ENCODE data around the gene CD99L2.
A peak's percentile ranks its signal among the peaks of the same experiment; 100 is the strongest.

Gene CD99L2, protein sequence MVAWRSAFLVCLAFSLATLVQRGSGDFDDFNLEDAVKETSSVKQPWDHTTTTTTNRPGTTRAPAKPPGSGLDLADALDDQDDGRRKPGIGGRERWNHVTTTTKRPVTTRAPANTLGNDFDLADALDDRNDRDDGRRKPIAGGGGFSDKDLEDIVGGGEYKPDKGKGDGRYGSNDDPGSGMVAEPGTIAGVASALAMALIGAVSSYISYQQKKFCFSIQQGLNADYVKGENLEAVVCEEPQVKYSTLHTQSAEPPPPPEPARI

DNA sequence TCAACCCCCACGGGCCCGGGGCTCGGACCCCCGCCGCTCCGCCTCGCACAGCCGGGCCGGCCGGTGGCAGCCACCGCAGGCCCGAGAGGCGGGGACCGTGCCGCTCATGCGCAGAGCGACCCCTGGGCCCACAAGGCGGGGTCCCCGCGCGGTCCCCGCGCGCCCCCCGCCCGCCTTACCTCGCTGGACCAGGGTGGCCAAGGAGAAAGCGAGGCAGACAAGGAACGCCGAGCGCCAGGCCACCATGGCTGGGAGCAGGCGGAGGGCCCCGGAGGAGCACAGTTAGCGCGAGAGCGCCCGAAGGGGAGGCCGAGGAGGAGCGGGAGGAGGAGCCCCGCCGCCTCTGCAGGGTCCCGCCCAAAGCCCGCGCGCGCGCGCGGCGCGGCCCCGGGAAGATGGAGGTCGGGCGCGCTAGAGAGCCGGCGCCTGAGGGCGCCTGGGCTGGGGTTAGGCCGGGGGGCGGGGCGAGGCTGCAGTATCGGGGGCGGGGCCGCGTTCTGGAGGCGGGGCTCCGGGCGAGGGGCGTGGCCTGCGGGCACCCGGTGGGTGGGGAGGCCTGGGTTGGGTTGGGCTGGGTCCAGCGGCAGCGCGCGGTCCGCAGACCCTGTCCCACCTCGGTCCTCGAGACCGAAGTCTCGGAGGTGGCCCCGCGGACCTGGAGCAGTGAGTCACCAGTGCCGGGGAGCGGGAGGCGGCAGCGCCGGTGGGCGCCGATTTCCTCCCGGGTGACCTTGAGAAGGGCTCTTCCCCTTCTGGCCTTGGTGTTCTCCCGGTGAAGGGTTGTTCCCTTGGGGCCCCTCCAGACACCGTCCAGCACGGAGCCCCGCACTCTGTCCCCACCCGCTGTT, at the start of gene CD99L2:
Gene CD99L2, minus strand, starts transcription at position 326 of the 848 bp plus-strand sequence. Its CDS starts 80 bp downstream, at position 246.
- peak; percentile 25 for DNase-seq (ENCODE audit: low read depth, low spot score)

DNA sequence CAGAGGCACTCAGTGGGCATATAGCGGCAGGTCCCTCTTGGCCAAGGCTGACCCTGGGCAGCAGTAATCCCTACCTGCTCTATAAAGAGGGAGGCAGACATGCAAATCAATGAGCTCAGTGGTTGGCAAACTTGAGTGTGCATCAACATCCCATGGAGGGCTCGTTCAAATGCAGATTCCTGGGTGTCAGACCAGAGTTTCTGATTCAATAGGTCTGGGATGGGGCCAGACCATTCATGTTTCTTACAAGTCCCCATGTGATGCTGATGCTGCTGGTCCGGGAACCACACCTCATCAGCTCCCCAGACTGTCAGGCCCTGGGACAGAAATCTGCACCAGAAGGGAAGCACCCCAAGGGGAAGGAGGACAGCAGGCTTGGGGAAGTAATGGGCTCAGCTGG, 45.8 kb upstream of the CD99L2 start:
- DNase-seq (ENCODE audit: low read depth, low spot score) = no peak

DNA sequence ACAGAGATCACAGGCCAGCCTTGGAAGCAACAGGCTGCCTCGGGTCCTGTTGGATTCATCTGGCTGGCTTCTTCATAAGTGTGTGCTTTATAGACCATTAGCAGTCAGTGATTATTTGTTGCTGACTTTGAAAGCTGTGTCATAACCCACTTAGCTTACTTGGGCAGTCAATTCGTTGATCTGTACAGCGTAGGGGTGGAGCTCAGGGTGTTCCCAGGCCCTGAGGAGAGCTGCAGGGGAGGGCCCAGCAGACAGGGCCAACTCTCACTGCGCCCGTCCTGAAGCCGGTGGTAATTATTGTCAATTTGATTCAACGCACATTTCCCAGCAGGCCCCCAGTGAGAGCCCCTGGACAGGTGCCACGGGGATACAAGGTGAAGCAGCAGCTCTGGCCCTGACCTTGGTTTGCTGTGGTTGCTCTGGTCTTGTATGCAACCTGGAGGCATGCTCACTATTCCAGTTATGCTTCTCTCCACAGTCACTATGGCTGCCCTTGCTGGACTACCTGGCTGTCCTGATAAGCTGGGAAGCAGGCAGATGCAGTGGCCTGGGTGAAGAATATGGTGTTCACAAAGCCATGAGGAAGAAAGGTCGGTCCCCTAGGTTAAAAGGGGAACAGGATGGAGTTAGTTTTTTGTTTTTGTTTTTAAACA, 44.6 kb upstream of the CD99L2 start:
- DNase-seq (ENCODE audit: low read depth, low spot score) = no peak

DNA sequence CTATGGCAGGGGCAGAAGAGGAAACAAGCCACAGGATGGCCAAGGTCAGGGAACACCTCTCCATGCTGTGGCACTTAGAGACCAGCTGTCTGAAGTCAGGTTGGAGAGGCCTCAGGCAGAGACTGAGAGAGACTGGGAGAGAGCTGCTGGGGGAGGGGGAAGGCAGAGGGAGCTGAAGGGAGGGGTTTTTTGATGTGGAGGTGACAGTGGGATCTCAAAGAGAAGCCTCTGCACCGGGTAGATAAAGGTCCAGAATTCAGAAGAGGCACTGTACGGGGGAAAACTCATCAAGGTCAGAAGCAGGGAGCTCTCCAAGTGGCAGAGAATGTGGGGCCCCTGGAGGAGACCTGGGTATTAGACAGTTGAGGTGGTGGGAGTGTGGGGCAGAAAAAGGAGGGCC, 43.1 kb upstream of the CD99L2 start:
- no peak for DNase-seq (ENCODE audit: low read depth, low spot score)

DNA sequence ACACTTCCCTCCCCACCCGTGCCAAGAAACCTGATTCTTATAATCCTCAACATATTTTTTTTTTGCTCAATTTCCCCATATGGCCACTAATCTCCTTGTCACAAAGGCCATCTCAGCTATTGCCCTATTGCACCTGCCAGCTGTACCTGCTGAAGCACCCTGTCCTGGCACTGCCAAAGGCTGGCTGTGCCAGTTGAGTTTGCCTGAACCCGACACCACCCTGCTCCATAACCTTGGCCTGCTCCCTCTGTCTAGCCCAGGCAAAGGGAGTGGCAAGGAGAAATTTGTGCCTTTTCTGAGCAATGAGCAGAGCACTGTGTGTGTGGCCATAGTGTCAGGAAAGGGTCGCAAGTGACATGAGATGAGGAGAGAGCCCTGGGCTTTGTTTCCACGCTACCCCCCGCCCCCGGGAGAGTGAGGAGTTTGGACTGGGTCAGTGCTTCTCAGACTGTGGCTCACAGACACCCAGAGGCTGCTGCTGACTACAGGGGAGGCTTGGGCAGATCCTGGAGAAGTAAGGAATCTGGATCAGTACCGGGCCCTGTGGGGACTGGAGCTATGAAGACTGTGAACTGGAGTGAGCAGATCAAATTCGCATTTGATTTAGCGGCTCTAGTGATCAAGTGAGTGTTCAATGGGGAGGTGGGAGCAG, 42.5 kb upstream of the CD99L2 start:
- DNase-seq (ENCODE audit: low read depth, low spot score) = no peak

DNA sequence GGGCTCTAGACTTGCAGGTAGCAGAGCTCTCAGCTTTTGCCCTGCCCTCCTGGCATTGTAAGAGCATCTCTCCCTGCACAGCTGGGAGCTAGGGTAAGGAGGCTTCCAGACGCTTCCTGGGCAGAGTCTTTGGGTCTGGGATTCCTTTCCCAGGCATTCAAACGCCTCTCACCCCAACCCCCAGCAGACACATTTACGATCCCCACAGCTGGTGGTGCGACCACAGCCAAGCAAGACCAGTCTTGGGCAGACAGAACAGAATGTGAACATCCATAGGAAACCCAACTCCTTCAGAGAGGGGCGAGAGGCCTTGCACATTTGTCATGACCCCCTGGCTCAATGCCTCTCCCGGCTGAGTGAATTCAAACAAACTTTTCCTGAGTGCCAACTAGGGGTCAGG, 38.1 kb upstream of the CD99L2 start:
- no peak for DNase-seq (ENCODE audit: low read depth, low spot score)

DNA sequence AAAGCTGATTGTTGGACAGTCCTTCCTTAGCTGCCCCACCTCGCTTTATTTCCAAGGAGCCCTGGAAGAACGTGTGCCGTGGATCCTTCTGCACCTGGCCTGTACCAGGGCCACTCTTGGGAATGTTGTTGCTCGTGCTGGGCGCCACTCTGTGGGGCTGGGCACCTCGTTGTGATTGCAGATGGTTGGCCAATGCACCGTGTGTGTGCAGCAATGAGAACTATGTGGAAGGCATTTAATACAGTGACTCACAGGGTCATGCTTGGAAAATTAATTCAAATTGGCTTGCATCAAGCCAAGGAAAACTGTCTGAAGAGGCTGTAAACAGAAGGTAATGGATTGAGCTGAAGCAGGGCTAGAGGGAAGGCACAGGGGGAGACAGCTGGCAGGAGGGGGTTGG, 37.0 kb upstream of the CD99L2 start:
- no peak for DNase-seq (ENCODE audit: low read depth, low spot score)

DNA sequence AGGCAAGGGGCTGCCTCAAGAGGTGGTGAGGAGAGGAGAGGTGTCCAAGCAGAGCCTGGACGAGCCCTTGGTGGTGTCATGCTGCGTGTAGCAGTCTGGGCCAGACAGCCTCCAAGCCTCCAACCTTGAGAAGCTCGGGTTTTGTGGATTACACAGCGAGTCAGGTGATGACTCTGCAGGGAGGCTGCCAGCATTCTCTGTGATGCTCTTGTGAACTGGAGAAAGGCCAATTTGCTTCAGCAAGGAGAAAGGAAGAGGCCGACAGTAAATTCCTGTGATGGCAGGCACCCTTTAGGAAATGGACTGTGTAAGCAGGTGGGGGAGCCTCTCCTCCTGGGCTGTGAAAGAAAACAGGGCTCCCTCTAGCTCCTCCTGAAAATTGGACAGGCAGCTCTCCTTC, 36.0 kb upstream of the CD99L2 start:
- no peak for DNase-seq (ENCODE audit: low read depth, low spot score)

DNA sequence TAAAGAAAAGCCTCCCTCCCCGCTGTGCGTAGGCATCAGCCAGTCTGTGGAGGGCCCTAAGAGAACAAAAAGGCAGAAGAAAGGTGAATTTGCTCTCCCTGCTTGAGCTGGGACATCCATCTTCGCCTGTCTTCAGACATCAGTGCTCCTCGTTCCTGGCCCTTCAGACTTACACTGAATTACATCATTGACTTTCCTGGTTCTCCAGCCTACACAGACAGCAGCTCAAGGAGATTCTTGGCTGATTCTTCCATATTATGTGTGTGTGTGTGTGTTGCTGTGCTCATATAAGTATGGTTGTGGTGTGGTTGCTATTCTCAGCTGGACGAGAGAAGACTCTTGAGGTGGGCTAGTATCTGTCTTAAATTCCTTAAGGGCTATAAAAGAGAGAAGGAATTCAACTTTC, 35.5 kb upstream of the CD99L2 start:
- DNase-seq (ENCODE audit: low read depth, low spot score) = no peak

DNA sequence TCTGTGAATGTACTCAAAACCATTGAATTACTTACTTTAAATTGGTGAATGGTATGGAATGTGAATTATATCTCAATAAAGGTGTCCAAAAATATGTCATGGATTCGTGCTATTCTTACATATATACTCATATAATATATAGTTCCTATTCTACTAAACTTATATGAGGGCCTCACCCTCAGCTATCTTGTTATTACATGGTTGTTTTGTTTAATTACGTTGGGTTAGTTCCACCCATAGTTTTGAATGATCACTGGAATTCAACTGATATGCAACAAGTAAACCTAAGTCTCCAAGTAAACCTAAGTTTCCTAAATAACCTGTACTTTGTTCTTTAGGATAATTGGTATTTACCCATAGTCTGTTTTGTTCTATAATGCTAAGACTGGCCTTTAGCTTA, 30.6 kb upstream of the CD99L2 start:
- DNase-seq (ENCODE audit: low read depth, low spot score) = no peak

DNA sequence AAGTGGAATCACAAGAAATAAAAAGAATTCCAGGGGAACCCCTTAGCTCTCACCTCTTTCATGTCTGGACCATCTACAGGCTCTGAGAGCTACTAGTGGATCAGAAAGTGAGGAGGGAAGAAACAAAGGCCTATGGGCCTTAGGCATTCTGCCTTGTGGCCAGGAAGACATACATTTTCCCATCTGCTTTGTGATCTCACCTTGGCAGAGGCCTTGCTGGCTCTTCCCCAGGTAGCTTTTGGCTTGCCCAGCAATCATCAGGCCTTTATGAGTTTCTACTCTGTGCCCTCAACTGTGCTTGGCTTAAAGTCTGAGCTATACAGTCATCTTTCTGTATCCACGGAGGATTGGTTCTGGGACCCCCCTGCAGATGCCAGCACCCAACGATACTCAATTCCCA, 28.3 kb upstream of the CD99L2 start:
- DNase-seq (ENCODE audit: low read depth, low spot score) = no peak

DNA sequence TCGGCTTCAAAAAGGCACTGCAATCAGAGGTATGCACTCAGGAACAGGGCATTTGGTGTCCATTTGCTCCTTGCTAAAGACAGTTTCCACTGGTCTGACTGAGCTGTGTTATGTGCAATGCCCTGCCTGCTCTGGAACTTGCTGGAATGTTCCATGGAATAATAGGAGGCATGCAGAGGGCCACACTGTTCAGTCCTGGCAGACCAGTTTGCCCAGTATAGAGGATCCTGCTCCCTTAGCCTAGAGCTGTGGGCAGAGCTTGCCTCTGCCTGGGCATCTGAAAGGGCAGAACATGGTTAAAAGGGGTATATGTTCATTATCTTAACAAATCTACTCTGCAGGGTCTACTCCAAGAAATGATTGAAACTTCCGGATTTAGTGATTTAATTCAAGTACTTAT, 27.8 kb upstream of the CD99L2 start:
- DNase-seq (ENCODE audit: low read depth, low spot score) = no peak

DNA sequence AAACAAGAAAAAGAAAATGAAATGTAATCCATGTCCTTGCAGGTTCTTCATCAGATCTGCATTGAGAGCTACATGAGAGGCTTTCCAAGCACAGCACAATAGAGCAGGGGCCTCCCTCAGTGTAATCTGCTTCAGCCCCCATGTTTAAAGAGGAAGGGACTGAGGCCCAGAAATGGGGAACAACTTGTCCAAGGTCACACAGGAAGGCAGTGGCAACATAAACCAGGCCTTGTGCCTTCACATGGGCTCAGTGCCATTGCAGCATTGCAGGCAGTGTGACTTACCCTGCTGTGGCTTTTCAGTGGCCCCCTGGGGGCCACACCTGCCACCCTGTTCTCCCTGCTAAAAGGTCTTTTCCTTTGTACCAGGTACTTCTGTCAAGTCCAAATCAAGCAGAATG, 20.9 kb upstream of the CD99L2 start:
- DNase-seq (ENCODE audit: low read depth, low spot score) = no peak

DNA sequence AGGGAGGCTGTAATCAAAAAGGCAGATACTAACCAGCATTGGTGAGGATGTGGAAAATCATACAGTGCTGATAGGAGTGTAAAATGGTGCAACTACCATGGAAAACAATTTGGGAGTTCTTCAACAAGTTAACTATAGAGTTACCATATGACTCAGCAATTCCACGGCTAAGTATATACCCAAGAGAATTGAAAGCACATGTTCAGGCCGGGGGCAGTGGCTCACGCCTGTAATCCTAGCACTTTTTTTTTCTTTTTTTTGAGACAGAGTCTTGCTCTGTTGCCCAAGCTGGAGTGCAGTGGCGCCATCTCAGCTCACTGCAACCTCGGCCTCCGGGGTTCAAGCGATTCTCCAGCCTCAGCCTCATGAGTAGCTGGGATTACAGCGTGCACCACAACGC, 15.0 kb upstream of the CD99L2 start:
- no peak for DNase-seq (ENCODE audit: low read depth, low spot score)

DNA sequence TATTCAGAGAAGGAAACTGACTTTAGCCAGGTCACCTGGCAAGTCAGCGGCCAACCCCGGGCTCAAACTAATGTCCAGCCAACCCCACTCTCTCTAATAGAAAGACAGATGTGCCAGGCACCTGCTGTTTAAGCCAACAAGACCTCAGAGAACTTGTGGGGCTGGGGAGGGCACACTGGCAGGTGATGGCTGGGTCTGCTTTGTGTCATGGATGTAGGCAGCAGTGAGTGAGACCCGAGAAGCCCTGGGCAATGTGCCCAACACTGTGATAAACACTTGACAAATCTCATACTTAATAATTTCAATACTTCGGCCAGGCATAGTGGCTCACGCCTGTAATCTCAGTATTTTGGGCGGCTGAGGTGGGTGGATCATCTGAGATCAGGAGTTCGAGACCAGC, 9.0 kb upstream of the CD99L2 start:
- DNase-seq (ENCODE audit: low read depth, low spot score) = no peak

DNA sequence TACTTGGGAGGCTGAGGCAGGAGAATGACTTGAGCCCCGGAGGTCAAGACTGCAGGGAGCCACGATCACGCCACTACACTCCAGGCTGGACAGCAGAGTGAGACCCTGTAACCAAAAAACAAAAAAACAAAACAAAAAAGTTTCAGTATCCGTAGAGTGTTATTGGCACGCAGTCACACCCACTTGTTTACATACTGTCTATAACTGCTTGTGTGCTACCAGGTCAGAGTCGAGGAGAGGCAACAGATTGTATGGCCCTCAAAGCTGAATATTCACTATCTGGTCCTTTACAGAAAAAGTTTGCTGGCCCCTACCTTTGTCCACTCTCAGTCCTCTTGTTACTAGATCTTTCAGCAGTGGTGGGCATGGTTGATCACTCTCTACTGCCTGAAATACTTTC, 8.2 kb upstream of the CD99L2 start:
- DNase-seq (ENCODE audit: low read depth, low spot score) = no peak

DNA sequence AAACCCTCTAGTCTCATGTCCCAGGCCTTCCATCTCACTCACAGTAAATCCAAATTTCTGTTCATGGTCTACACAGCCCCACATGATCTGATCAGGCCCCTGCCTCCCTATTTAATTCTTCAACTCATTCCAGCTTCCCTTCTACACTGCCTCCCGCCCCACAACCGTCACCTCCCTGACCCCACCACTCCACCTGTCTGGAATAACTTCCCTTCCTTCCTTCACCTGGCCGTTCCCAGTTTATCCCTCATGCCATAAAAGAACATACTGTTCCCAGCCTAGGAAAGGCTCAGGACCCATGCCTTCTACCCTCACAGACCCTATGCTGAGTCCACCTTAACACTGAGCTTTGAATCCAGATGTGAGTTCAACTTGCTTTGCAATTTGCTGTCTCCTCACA, 6.8 kb upstream of the CD99L2 start:
- no peak for DNase-seq (ENCODE audit: low read depth, low spot score)

DNA sequence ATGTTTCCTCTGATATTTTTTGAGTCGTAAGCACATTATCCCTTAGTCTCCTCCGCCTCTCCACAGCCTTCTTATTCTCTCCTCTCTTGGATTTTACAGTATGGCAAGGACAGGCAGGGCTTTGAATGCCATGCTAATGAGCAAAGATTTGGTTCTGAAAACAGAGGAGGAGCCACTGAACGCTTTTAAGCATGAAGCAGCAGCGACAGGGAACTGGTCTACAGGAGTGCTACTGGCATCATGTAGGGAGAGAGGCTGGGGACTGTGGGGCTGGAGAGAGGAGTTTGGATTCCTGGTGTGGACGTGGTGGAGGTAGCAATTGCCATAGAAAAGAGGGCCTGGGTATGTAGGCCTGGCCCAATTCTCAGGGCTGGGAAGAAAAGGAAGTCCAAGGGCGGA, 4.6 kb upstream of the CD99L2 start:
- no peak for DNase-seq (ENCODE audit: low read depth, low spot score)

DNA sequence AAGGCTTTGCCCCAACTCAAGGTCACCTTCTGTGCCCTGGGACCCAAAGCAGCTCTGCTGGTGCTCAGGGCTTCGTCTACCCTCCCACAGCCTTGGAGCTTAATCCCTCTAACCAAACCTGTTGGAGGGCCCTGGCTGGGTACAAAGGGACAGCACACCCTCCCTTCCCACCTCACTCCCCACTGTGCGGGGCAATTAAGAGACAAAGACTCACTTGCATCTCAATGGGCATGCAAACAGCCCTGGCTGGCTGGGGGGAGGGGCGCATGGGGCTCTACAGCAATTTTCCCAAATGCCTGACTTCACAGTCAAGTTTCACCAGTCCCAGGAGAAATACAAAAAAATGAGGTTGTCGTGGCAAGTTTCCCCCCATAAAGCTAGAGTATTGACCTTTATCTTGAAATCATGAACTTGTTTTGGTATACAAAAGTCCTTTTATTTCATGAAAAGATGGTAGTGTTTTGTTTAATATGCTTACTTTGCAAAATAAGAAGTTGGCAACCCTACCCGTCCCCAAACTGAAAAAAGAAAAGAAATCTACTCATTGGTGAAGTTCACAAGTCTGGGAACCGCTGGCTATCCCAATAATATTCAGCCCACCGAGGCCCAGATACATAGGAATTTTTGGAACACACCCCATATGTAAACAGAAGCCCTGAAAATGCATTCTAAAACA, 4.1 kb upstream of the CD99L2 start:
- no peak for DNase-seq (ENCODE audit: low read depth, low spot score)

DNA sequence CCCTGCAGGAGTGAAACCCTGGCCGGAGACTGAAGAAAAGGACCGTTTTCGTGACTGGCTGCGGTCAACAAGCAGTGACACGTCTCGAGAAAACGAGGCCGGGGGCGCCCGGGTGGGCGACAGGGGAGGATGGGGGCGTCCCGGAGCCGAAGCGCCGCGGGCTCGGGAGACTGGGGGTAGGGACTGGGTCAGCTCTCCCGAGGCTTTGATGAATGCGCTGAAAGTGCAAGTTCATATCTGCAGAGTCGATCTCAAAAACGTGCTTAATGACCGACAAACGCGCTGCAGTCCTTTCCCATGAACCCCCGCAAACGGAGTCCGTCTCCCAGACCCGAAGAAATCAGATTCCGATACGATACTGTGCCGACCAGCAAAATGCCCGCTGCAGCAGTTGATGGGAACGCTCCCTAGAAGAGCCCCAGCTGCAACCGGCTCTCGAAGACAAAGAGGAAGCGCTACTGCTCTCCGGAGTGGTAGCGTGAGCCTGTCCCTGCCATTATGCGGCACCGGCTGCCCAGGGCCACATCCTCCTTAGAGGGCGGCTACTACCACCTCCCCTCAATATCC, 806 bp upstream of the CD99L2 start:
- no peak for DNase-seq (ENCODE audit: low read depth, low spot score)
